ENCODE results near the gene ANKRD33. TPM values are rescaled to one million over a fixed set of nuclear protein-coding genes. Genes with fewer than 3 reads are reported as not detected.

Gene ANKRD33
- total and polyA plus RNA-seq, 2 experiments from 2014 or later, result 0.27 to 1.7 TPM

DNA sequence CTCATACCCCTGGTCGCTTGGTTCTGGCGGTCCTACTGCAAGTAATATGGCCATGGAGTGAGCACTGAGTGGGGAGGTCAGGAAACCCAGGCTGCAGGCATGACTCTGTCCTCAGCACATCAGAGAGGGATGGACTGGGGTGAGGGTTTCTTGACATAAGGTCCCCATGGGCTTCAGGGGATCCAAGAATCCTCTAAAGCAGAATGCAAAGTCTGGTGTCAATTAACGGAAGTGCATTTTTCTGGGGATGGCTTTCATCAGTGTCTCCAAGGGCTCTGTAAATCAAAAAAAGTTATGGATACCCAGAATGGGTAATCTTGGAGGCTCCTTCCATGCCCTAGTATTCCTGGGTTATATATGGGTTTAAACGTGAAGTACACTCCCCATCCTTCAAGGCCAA, 43.0 kb upstream of the ANKRD33 start:
- H3K4me1 Mint-ChIP-seq, result peaks cover 37% of the 10 kb centered on the region
- no peaks in the 10 kb centered on the region; the same call in 2 of the 3 replicates for H3K36me3 Mint-ChIP-seq (ENCODE audit: low read depth)
- TF ChIP-seq ZNF331 (CRISPR knock-in tag; IDR thresholded peaks at IDR 0.05; ENCODE audit: low read depth) (no peak), JUNB (IDR thresholded peaks at IDR 0.05; ENCODE audit: unreplicated experiment) (no peak), ETS1 (IDR thresholded peaks at IDR 0.05) (no peak), CTCF (conservative IDR thresholded peaks at IDR 0.05; ENCODE audit: low read depth in 2 of 2) (no peak), ZNF114 (CRISPR knock-in tag; IDR thresholded peaks at IDR 0.05) (no peak), EZH2phosphoT487 (IDR thresholded peaks at IDR 0.05; ENCODE audit: unreplicated experiment) (no peak), STAT1 (IDR thresholded peaks at IDR 0.05; ENCODE audit: unreplicated experiment) (no peak), ZNF462 (CRISPR knock-in tag; IDR thresholded peaks at IDR 0.05) (no peak), CREB1 (CRISPR knock-in tag; IDR thresholded peaks at IDR 0.05; ENCODE audit: low read depth) (no peak), NANOG (IDR thresholded peaks at IDR 0.05; ENCODE audit: borderline replicate concordance) (no peak), POLR2AphosphoS5 (IDR thresholded peaks at IDR 0.05; ENCODE audit: low read depth) (no peak), EZH2 (IDR thresholded peaks at IDR 0.05; ENCODE audit: low read depth, unreplicated experiment) (no peak)
- TF ChIP-seq, protein P1, sequence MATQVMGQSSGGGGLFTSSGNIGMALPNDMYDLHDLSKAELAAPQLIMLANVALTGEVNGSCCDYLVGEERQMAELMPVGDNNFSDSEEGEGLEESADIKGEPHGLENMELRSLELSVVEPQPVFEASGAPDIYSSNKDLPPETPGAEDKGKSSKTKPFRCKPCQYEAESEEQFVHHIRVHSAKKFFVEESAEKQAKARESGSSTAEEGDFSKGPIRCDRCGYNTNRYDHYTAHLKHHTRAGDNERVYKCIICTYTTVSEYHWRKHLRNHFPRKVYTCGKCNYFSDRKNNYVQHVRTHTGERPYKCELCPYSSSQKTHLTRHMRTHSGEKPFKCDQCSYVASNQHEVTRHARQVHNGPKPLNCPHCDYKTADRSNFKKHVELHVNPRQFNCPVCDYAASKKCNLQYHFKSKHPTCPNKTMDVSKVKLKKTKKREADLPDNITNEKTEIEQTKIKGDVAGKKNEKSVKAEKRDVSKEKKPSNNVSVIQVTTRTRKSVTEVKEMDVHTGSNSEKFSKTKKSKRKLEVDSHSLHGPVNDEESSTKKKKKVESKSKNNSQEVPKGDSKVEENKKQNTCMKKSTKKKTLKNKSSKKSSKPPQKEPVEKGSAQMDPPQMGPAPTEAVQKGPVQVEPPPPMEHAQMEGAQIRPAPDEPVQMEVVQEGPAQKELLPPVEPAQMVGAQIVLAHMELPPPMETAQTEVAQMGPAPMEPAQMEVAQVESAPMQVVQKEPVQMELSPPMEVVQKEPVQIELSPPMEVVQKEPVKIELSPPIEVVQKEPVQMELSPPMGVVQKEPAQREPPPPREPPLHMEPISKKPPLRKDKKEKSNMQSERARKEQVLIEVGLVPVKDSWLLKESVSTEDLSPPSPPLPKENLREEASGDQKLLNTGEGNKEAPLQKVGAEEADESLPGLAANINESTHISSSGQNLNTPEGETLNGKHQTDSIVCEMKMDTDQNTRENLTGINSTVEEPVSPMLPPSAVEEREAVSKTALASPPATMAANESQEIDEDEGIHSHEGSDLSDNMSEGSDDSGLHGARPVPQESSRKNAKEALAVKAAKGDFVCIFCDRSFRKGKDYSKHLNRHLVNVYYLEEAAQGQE (IDR thresholded peaks at IDR 0.05; ENCODE audit: unreplicated experiment), result no peak
- H3K9me2 ChIP-seq (ENCODE audit: insufficient read depth), result no peaks in the 10 kb centered on the region
- DNase-seq (ENCODE audit: low spot score) (no peak), ATAC-seq (no peak)
- H3K36me3 ChIP-seq (ENCODE audit: insufficient read depth), result no peaks in the 10 kb centered on the region
- peaks cover 28% of the 10 kb centered on the region for H3K27me3 Mint-ChIP-seq (ENCODE audit: insufficient read depth, low read depth, poor library complexity)
- H3K79me2 ChIP-seq (replicated peaks; ENCODE audit: insufficient read depth), result no peaks in the 10 kb centered on the region
- peaks cover 30% of the 10 kb centered on the region for H3K27me3 ChIP-seq (ENCODE audit: insufficient read depth)
- H2AFZ ChIP-seq, result no peak overlapping the region
- peaks cover 4% of the 10 kb centered on the region; the same call in 1 of the 2 replicates for H4K20me1 ChIP-seq (replicated peaks; ENCODE audit: insufficient read depth)
- H3K27ac ChIP-seq (ENCODE audit: low read depth), result no peak overlapping the region
- no peak overlapping the region for H3K4me3 ChIP-seq
- H3K4me2 ChIP-seq, result no peak overlapping the region; the same call in 1 of the 2 replicates
- H3K4me1 ChIP-seq (ENCODE audit: insufficient read depth), result peaks cover 31% of the 10 kb centered on the region
- no peaks in the 10 kb centered on the region; the same call in 1 of the 3 replicates for H3K9me3 Mint-ChIP-seq
- no peak overlapping the region for H3K27ac Mint-ChIP-seq
- peaks cover 12% of the 10 kb centered on the region; the same call in 1 of the 2 replicates for H3F3A ChIP-seq (replicated peaks; ENCODE audit: low read depth)
- no peak overlapping the region for H3K4me3 Mint-ChIP-seq
